Ishikawa (cell line): ENCODE results near the gene PRKCH.

Experiments used
- CEBPB ChIP-seq: IDR thresholded peaks from 2 replicates; pipeline ENCODE4 v1.6.1; 2012
- CREB1 ChIP-seq: IDR thresholded peaks from 2 replicates; pipeline ENCODE4 v1.6.1; 2012; ENCODE audit warnings: low read depth
- EGR1 ChIP-seq: IDR thresholded peaks from 2 replicates; pipeline ENCODE4 v1.6.1; 2012
- EP300 ChIP-seq: IDR thresholded peaks from 2 replicates; pipeline ENCODE4 v1.6.1; 2012; ENCODE audit warnings: borderline replicate concordance
- FOXM1 ChIP-seq: IDR thresholded peaks from 2 replicates; pipeline ENCODE4 v1.6.1; 2012; ENCODE audit warnings: low read depth, borderline replicate concordance
- NFIC ChIP-seq: IDR thresholded peaks from 2 replicates; pipeline ENCODE4 v1.6.1; 2012
- RAD21 ChIP-seq: IDR thresholded peaks from 2 replicates; pipeline ENCODE4 v1.6.1; 2012; ENCODE audit warnings: low read depth
- TAF1 ChIP-seq: IDR thresholded peaks from 2 replicates; pipeline ENCODE4 v1.6.1; 2012; ENCODE audit warnings: low read depth, mild to moderate bottlenecking
- TCF12 ChIP-seq: IDR thresholded peaks from 2 replicates; pipeline ENCODE4 v1.6.1; 2012; ENCODE audit warnings: low read depth
- TEAD4 ChIP-seq: IDR thresholded peaks from 2 replicates; pipeline ENCODE4 v1.6.1; 2012
- YY1 ChIP-seq: IDR thresholded peaks from 2 replicates; pipeline ENCODE4 v1.6.1; 2012; ENCODE audit warnings: low read depth
- TF ChIP-seq, protein P1 (sequence below): IDR thresholded peaks from 2 replicates; pipeline ENCODE4 v1.6.1; 2012
- TF ChIP-seq, protein P2 (sequence below): IDR thresholded peaks from 2 replicates; pipeline ENCODE4 v1.6.1; 2012; ENCODE audit warnings: low read depth, mild to moderate bottlenecking

DNA sequence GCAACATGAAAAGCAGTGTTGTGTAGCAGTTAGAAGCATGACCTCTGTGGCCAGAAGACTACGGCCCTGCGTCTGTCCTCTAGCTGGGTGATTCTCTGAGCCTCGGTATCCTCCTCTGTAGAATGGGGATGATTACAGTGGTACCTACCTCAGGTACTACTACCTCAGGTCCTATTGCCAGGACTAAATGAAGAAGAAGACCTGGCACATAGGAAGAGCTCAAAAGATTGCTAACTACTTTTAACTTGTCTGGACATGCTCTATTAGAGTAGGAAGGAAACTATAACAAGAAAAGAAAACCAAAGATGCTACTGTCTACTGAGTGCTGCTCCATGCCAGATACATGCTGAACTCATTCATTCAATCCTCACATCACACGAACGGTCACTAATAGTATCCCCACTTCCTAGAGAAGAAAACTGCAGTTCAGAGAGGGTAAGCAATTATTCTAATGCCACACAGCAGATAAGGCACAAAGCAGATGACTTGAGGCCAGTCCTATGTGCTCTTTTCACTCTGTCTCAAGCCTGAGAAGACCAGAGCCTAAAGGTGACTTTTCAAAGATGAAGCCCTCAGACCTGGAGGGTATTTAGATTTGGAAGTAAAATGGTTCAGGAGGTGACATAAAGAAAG is 265.8 kb downstream of the PRKCH start:
- no peak for TF ChIP-seq RAD21
- TF ChIP-seq, protein P1, sequence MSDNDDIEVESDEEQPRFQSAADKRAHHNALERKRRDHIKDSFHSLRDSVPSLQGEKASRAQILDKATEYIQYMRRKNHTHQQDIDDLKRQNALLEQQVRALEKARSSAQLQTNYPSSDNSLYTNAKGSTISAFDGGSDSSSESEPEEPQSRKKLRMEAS = no peak
- TF ChIP-seq EGR1 = no peak
- TF ChIP-seq, protein P2, sequence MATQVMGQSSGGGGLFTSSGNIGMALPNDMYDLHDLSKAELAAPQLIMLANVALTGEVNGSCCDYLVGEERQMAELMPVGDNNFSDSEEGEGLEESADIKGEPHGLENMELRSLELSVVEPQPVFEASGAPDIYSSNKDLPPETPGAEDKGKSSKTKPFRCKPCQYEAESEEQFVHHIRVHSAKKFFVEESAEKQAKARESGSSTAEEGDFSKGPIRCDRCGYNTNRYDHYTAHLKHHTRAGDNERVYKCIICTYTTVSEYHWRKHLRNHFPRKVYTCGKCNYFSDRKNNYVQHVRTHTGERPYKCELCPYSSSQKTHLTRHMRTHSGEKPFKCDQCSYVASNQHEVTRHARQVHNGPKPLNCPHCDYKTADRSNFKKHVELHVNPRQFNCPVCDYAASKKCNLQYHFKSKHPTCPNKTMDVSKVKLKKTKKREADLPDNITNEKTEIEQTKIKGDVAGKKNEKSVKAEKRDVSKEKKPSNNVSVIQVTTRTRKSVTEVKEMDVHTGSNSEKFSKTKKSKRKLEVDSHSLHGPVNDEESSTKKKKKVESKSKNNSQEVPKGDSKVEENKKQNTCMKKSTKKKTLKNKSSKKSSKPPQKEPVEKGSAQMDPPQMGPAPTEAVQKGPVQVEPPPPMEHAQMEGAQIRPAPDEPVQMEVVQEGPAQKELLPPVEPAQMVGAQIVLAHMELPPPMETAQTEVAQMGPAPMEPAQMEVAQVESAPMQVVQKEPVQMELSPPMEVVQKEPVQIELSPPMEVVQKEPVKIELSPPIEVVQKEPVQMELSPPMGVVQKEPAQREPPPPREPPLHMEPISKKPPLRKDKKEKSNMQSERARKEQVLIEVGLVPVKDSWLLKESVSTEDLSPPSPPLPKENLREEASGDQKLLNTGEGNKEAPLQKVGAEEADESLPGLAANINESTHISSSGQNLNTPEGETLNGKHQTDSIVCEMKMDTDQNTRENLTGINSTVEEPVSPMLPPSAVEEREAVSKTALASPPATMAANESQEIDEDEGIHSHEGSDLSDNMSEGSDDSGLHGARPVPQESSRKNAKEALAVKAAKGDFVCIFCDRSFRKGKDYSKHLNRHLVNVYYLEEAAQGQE = no peak
- TF ChIP-seq TAF1 = no peak
- TF ChIP-seq EP300 = no peak
- TF ChIP-seq FOXM1 = no peak
- TF ChIP-seq CEBPB = no peak
- no peak for TF ChIP-seq NFIC
- no peak for TF ChIP-seq CREB1
- TF ChIP-seq YY1 = no peak
- no peak for TF ChIP-seq TEAD4
- no peak for TF ChIP-seq TCF12
